Measurements from ENCODE around the gene RXFP1.

Gene RXFP1

GRCh38 chr4:158676076-158676475 is 154.4 kb downstream of the RXFP1 start:
- no peak overlapping the region for H3K4me3 ChIP-seq (ENCODE audit: control insufficient read depth, low read depth, low read length)
- DNase-seq (ENCODE audit: low read depth) = no peak
- TF ChIP-seq, protein P1, sequence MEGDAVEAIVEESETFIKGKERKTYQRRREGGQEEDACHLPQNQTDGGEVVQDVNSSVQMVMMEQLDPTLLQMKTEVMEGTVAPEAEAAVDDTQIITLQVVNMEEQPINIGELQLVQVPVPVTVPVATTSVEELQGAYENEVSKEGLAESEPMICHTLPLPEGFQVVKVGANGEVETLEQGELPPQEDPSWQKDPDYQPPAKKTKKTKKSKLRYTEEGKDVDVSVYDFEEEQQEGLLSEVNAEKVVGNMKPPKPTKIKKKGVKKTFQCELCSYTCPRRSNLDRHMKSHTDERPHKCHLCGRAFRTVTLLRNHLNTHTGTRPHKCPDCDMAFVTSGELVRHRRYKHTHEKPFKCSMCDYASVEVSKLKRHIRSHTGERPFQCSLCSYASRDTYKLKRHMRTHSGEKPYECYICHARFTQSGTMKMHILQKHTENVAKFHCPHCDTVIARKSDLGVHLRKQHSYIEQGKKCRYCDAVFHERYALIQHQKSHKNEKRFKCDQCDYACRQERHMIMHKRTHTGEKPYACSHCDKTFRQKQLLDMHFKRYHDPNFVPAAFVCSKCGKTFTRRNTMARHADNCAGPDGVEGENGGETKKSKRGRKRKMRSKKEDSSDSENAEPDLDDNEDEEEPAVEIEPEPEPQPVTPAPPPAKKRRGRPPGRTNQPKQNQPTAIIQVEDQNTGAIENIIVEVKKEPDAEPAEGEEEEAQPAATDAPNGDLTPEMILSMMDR (IDR thresholded peaks at IDR 0.05; ENCODE audit: control insufficient read depth, insufficient read depth, low read depth, low read length, missing control alignments) = no peak

- TF ChIP-seq, protein P1 (IDR thresholded peaks at IDR 0.05; ENCODE audit: control insufficient read depth, insufficient read depth, low read depth, low read length, missing control alignments) = no peak
- DNase-seq (ENCODE audit: low read depth) = no peak
- H3K4me3 ChIP-seq (ENCODE audit: control insufficient read depth, low read depth, low read length) = no peak overlapping the region
Measured at GRCh38 chr4:158678767-158679166, 157.1 kb downstream of the RXFP1 start.

DNA sequence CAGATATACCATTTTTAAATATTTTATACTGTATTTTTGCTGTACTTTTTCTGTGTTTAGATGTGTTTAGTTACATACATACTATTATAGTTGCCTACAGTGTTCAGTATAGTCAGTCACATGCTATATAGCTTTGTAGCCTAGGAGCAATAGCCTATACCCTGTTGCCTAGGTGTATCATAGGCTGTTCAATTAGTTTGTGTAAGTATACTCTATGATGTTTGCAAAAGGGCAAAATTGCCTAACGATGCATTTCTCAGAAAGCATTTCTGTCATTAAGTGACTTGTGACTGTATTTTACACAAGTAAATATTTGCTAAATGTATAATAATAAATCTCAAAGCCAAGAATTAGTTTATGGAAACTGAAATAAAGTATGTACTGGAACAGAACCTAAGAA is 159.9 kb downstream of the RXFP1 start:
- TF ChIP-seq, protein P1 (IDR thresholded peaks at IDR 0.05; ENCODE audit: control insufficient read depth, insufficient read depth, low read depth, low read length, missing control alignments) = no peak
- DNase-seq (ENCODE audit: low read depth) = no peak
- H3K4me3 ChIP-seq (ENCODE audit: control insufficient read depth, low read depth, low read length) = no peak overlapping the region

- TF ChIP-seq, protein P1 (IDR thresholded peaks at IDR 0.05; ENCODE audit: control insufficient read depth, insufficient read depth, low read depth, low read length, missing control alignments) = no peak
- H3K4me3 ChIP-seq (ENCODE audit: control insufficient read depth, low read depth, low read length) = no peak overlapping the region
- no peak for DNase-seq (ENCODE audit: low read depth)
Measured at GRCh38 chr4:158682066-158682465, 160.4 kb downstream of the RXFP1 start.

GRCh38 chr4:158688813-158689212 is 167.1 kb downstream of the RXFP1 start:
- DNase-seq (ENCODE audit: low read depth) = no peak
- TF ChIP-seq, protein P1 (IDR thresholded peaks at IDR 0.05; ENCODE audit: control insufficient read depth, insufficient read depth, low read depth, low read length, missing control alignments) = no peak
- H3K4me3 ChIP-seq (ENCODE audit: control insufficient read depth, low read depth, low read length) = no peak overlapping the region

All from AG09309 (cell line).